Activated naive CD8-positive, alpha-beta T cell treated with anti-CD3 and anti-CD28 coated beads, Interleukin-2, amount 10 ng/mL, durations not matched to agents 7 days and 5 days (primary cell): ENCODE measurements around the gene ALDH1L2. TPM values are rescaled to one million over a fixed set of nuclear protein-coding genes. Genes with fewer than 3 reads are reported as not detected.
A peak's percentile ranks its signal among the peaks of the same experiment; 100 is the strongest.
"Not testable (repeated sequence)": the region's sequence is repeated elsewhere in the genome, so short reads cannot be mapped to it uniquely, and the experiment has no call there.

Source experiments
- ATAC-seq: fragments of 150-1000 bp; cut with Tn5 transposase; one replicate; pipeline ENCODE4 v1.10.0; 2021; ENCODE audit warnings: low read depth, moderate library complexity
- POLR2A ChIA-PET: fragments of 350-600 bp; sonication (Branson Sonifier 250); formaldehyde crosslinking; loops from one replicate; lab custom pipeline; 2021; ENCODE audit warnings: antibody characterized with exemption; lab: Charles Lee
- DNase-seq: peaks from one replicate; pipeline ENCODE4 v3.0.0; 2021
- H3K27ac Mint-ChIP-seq: one replicate; pipeline ENCODE4 v1.8.0; 2022; ENCODE audit warnings: mild to moderate bottlenecking, mixed read lengths
- H3K27me3 Mint-ChIP-seq: one replicate; pipeline ENCODE4 v1.8.0; 2022; ENCODE audit warnings: mild to moderate bottlenecking, moderate library complexity, mixed read lengths
- H3K36me3 Mint-ChIP-seq: one replicate; pipeline ENCODE4 v1.8.0; 2021; ENCODE audit warnings: mild to moderate bottlenecking, mixed read lengths
- H3K4me1 Mint-ChIP-seq: one replicate; pipeline ENCODE4 v1.8.0; 2021; ENCODE audit warnings: mixed read lengths
- H3K4me3 Mint-ChIP-seq: one replicate; pipeline ENCODE4 v1.8.0; 2022; ENCODE audit warnings: mild to moderate bottlenecking, moderate library complexity, mixed read lengths
- H3K9me3 Mint-ChIP-seq: one replicate; pipeline ENCODE4 v1.8.0; 2021; ENCODE audit warnings: mixed read lengths
- total RNA-seq, 2 experiments: library from RNA; stranded (reverse); gene quantifications; one replicate each; pipeline ENCODE4 v1.2.3, GENCODE V29; 2021

The ALDH1L2 gene
- total RNA-seq, 2 experiments from 2014 or later, result 0.14 to 1.2 TPM

- ATAC-seq, result no peak
- DNase-seq, result no peak
- no peak overlapping the region for H3K4me3 Mint-ChIP-seq
- peaks cover 14% of the 10 kb centered on the region for H3K9me3 Mint-ChIP-seq
- POLR2A ChIA-PET, result no interaction called here
- no peak overlapping the region for H3K27ac Mint-ChIP-seq
- no peaks in the 10 kb centered on the region for H3K27me3 Mint-ChIP-seq
- peaks cover 58% of the 10 kb centered on the region for H3K36me3 Mint-ChIP-seq
- no peaks in the 10 kb centered on the region for H3K4me1 Mint-ChIP-seq
Observed at GRCh38 chr12:105013892-105014291, 70.4 kb downstream of the ALDH1L2 start.

GRCh38 chr12:105001476-105001875, 82.8 kb downstream of the ALDH1L2 start:
- ATAC-seq (no peak), DNase-seq (no peak)
- no peak overlapping the region for H3K27ac Mint-ChIP-seq
- H3K9me3 Mint-ChIP-seq, result peaks cover 27% of the 10 kb centered on the region
- H3K4me3 Mint-ChIP-seq, result no peak overlapping the region
- peaks cover 81% of the 10 kb centered on the region for H3K36me3 Mint-ChIP-seq
- no peaks in the 10 kb centered on the region for H3K4me1 Mint-ChIP-seq
- no peaks in the 10 kb centered on the region for H3K27me3 Mint-ChIP-seq
- POLR2A ChIA-PET, result no interaction called here

- Mint-ChIP-seq H3K27ac (no peak overlapping the region), H3K4me1 (no peaks in the 10 kb centered on the region), H3K9me3 (peaks cover 27% of the 10 kb centered on the region), H3K36me3 (peaks cover 76% of the 10 kb centered on the region), H3K27me3 (no peaks in the 10 kb centered on the region), H3K4me3 (no peak overlapping the region)
- POLR2A ChIA-PET, result no interaction called here
- DNase-seq, result no peak
- ATAC-seq, result no peak
Observed at GRCh38 chr12:104999347-104999685, 84.9 kb downstream of the ALDH1L2 start.

GRCh38 chr12:104998423-104999346, 85.6 kb downstream of the ALDH1L2 start:
- no peak overlapping the region for H3K27ac Mint-ChIP-seq
- DNase-seq, result no peak
- ATAC-seq, result no peak

GRCh38 chr12:104997541-104997940, 86.7 kb downstream of the ALDH1L2 start:
- H3K27ac Mint-ChIP-seq, result no peak overlapping the region
- no peak for ATAC-seq
- H3K4me3 Mint-ChIP-seq, result no peak overlapping the region
- no peak for DNase-seq
- H3K9me3 Mint-ChIP-seq, result peaks cover 20% of the 10 kb centered on the region
- no peaks in the 10 kb centered on the region for H3K27me3 Mint-ChIP-seq
- H3K36me3 Mint-ChIP-seq, result peaks cover 69% of the 10 kb centered on the region
- no peaks in the 10 kb centered on the region for H3K4me1 Mint-ChIP-seq
- POLR2A ChIA-PET, result no interaction called here

More at GRCh38 chr12:104998423-104999346, 85.6 kb downstream of the ALDH1L2 start:
- peaks cover 24% of the 10 kb centered on the region for H3K9me3 Mint-ChIP-seq
- H3K4me3 Mint-ChIP-seq, result no peak overlapping the region
- peaks cover 72% of the 10 kb centered on the region for H3K36me3 Mint-ChIP-seq
- POLR2A ChIA-PET, result no interaction called here
- no peaks in the 10 kb centered on the region for H3K4me1 Mint-ChIP-seq
- no peaks in the 10 kb centered on the region for H3K27me3 Mint-ChIP-seq

- H3K4me1 Mint-ChIP-seq, result peaks cover 4% of the 10 kb centered on the region
- H3K36me3 Mint-ChIP-seq, result peaks cover 54% of the 10 kb centered on the region
- DNase-seq (no peak), ATAC-seq (no peak)
- POLR2A ChIA-PET, result no interaction called here
- no peak overlapping the region for H3K27ac Mint-ChIP-seq
- no peaks in the 10 kb centered on the region for H3K27me3 Mint-ChIP-seq
- peaks cover 3% of the 10 kb centered on the region for H3K9me3 Mint-ChIP-seq
- H3K4me3 Mint-ChIP-seq, result no peak overlapping the region
Observed at GRCh38 chr12:104994336-104994735, 89.9 kb downstream of the ALDH1L2 start.

GRCh38 chr12:104991565-104992128, 92.6 kb downstream of the ALDH1L2 start:
- Mint-ChIP-seq H3K36me3 (peaks cover 46% of the 10 kb centered on the region), H3K4me1 (peaks cover 21% of the 10 kb centered on the region), H3K9me3 (peaks cover 4% of the 10 kb centered on the region), H3K27me3 (no peaks in the 10 kb centered on the region), H3K4me3 (no peak overlapping the region), H3K27ac (no peak overlapping the region)
- ATAC-seq (no peak), DNase-seq (no peak)
- POLR2A ChIA-PET, result no interaction called here

GRCh38 chr12:104990950-104991349, 93.3 kb downstream of the ALDH1L2 start:
- ATAC-seq, result no peak
- POLR2A ChIA-PET, result no interaction called here
- no peaks in the 10 kb centered on the region for H3K27me3 Mint-ChIP-seq
- H3K27ac Mint-ChIP-seq, result no peak overlapping the region
- no peak overlapping the region for H3K4me3 Mint-ChIP-seq
- H3K4me1 Mint-ChIP-seq, result peaks cover 21% of the 10 kb centered on the region
- H3K9me3 Mint-ChIP-seq, result peaks cover 4% of the 10 kb centered on the region
- DNase-seq, result no peak
- H3K36me3 Mint-ChIP-seq, result peaks cover 44% of the 10 kb centered on the region

- peaks cover 30% of the 10 kb centered on the region for H3K36me3 Mint-ChIP-seq
- DNase-seq, result peak; percentile 85
- peaks cover 24% of the 10 kb centered on the region for H3K4me1 Mint-ChIP-seq
- H3K27ac Mint-ChIP-seq, result peak within 1 kb of the TSS; percentile 32
- H3K9me3 Mint-ChIP-seq, result peaks cover 4% of the 10 kb centered on the region
- H3K27me3 Mint-ChIP-seq, result peaks cover 15% of the 10 kb centered on the region
- peak; percentile 98 for ATAC-seq
- peak within 1 kb of the TSS; percentile 90 for H3K4me3 Mint-ChIP-seq
- POLR2A ChIA-PET, result interaction anchor here (0.6 kb wide), 1 partner anchor 21 kb away, joined by 3 read pairs; no protein-coding TSS in a partner anchor
Observed at GRCh38 chr12:104986022-104986941, 98.0 kb downstream of the ALDH1L2 start, which contains the start of gene NOPCHAP1. Gene NOPCHAP1 (plus strand): TSS chr12:104986316. CDS start chr12:104986353, 37 bp downstream.

- POLR2A ChIA-PET, result no interaction called here
Observed at GRCh38 chr12:104985206-104985605, 99.1 kb downstream of the ALDH1L2 start.

GRCh38 chr12:104977688-104978087, 106.6 kb downstream of the ALDH1L2 start:
- H3K9me3 Mint-ChIP-seq, H3K4me1 Mint-ChIP-seq, DNase-seq, ATAC-seq, H3K4me3 Mint-ChIP-seq, H3K27ac Mint-ChIP-seq, H3K36me3 Mint-ChIP-seq: not testable (repeated sequence)
- H3K27me3 Mint-ChIP-seq, result peaks cover 22% of the 10 kb centered on the region
- POLR2A ChIA-PET, result interaction anchor here (0.5 kb wide), 1 partner anchor 312 kb away, joined by 5 read pairs; no protein-coding TSS in a partner anchor

More at GRCh38 chr12:104985206-104985605, 99.1 kb downstream of the ALDH1L2 start:
- Mint-ChIP-seq H3K9me3 (peaks cover 4% of the 10 kb centered on the region), H3K4me3 (peak overlapping the region; percentile 84), H3K4me1 (peaks cover 24% of the 10 kb centered on the region), H3K27ac (no peak overlapping the region), H3K36me3 (peaks cover 24% of the 10 kb centered on the region), H3K27me3 (peaks cover 25% of the 10 kb centered on the region)
- DNase-seq (no peak), ATAC-seq (no peak)

- Mint-ChIP-seq H3K4me1 (no peaks in the 10 kb centered on the region), H3K4me3 (no peak overlapping the region), H3K36me3 (no peaks in the 10 kb centered on the region), H3K9me3 (no peaks in the 10 kb centered on the region), H3K27me3 (peaks cover 22% of the 10 kb centered on the region), H3K27ac (no peak overlapping the region)
- DNase-seq, result no peak
- ATAC-seq, result no peak
- POLR2A ChIA-PET, result no interaction called here
Observed at GRCh38 chr12:104976703-104977102, 107.6 kb downstream of the ALDH1L2 start.
